Right cardiac atrium (tissue), 5 donors: Measurements from ENCODE around the gene DENND1A. TPM values are rescaled to one million over a fixed set of nuclear protein-coding genes. Genes with fewer than 3 reads are reported as not detected.
A peak's percentile ranks its signal among the peaks of the same experiment; 100 is the strongest.

Experiments
- ATAC-seq, 2 donors: fragments of 200-7000 bp; cut with Tn5 transposase; one replicate each; pipeline versions ENCODE4 v1.8.0 to v1.9.1; 2020; ENCODE audit warnings: moderate library complexity in 2 of 2, mild to moderate bottlenecking in 1 of 2
- DNase-seq, 3 donors: peaks; one replicate each; pipeline ENCODE4 v3.0.0-alpha.2; 2020
- H3K27ac ChIP-seq: one replicate; pipeline ENCODE4 v1.5.1; 2013; ENCODE audit warnings: mild to moderate bottlenecking, low read length, control low read depth, moderate library complexity
- H3K27me3 ChIP-seq: one replicate; pipeline ENCODE4 v1.6.1; 2013; ENCODE audit not compliant: control insufficient read depth, insufficient read depth
- H3K4me1 ChIP-seq: one replicate; pipeline ENCODE4 v1.6.1; 2013; ENCODE audit warnings: low read length; ENCODE audit not compliant: control insufficient read depth, insufficient read depth
- H3K4me3 ChIP-seq: one replicate; pipeline ENCODE4 v1.5.1; 2013; ENCODE audit warnings: low read length, control low read depth
- H3K9me3 ChIP-seq: one replicate; pipeline ENCODE4 v1.6.1; 2013; ENCODE audit warnings: low read length; ENCODE audit not compliant: control insufficient read depth
- WGBS: extraction: QIAGEN DNeasy Blood & Tissue Kit; methylation state at CpG from one replicate; pipeline ENCODE4 v1.1.7; 2013; 5-methylcytosine and 5-hydroxymethylcytosine counted together
- intact Hi-C, 4 donors: fragments of 100-400 bp; cut with DNase I; formaldehyde crosslinking; loops; one replicate each; pipeline versions ENCODE4 v1.11.0 to v1.14.0; 2022 to 2023
- polyA plus RNA-seq: library from polyadenylated mRNA; stranded (reverse); fragments of 200-250 nt; gene quantifications from one replicate; pipeline ENCODE4 v1.2.3, GENCODE V29; 2013
- total RNA-seq, 4 donors: library from RNA; stranded (reverse); fragmentation: NEBNext Ultra II Directional; extraction: Animal tissue kit (Norgen Biotek cat#: 25700); gene quantifications; one replicate each; pipeline ENCODE4 v1.2.1, GENCODE V29; 2021
- donor health status: healthy with polysubstance abuse.
- donor health status: DM: no; HTN: yes; CAD: no.
- donor health status: DM: no; HTN: no; CAD: no.
- donor health status: DM: no; HTN: yes; CAD: no; lungs with severe emphysema.
- donor health status: DM: yes; HTN: yes; CAD: no.

DENND1A gene
- total and polyA plus RNA-seq, 5 donors = 11.4 to 19.3 (median 17.4) TPM

DNA sequence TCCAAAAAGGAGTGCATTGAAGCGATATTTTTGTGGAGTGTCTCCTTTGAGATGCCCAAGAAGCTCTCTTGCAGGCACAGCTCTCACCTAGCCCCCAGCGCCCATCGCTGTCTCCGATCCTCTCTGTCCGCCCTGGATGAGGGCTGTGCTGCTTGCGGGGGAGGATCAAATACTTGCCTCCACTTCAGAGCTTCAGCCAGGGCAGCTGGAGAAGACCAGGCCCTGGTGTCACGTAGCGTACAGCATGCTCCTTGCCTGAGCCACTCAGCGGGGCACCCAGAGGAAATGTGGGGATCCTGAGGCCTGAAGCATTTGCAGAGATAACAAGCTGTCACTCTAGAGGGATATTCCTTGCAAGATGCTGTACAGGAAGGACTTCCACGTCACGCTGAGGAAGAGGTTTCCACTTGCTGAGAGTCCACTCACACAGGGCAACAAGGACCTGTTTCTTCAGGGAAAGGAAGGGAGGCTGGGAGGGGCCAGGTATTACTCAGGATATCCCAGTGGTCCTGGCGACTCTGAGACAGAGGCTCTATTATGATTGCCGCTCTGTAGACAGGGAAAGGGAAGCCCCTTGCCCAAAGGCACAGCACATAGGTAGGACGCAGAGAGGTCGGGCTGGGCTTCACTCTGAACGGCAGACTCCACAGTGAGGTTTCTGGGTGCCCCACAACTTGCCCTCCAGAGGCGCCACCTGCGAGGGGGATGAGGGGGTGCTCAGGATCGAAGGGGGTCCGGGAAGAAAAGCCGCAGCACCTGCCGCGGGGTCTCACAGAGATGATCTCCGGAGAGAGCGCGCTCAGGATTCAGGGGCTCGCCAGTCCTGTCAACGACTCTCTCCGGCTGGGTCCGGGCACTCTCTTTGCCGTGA lies 510.0 kb downstream of the DENND1A start:
- Histone ChIP-seq H3K4me1 (no peaks in the 10 kb centered on the region), H3K4me3 (no peak overlapping the region), H3K27ac (no peak overlapping the region), H3K27me3 (no peaks in the 10 kb centered on the region), H3K9me3 (no peaks in the 10 kb centered on the region)
- intact Hi-C loops = loop anchor here in 1 of 4 donors (10.0 kb wide), 1 partner anchor 625 kb away; no protein-coding TSS in a partner anchor
- DNase-seq = no peak
- no peak for ATAC-seq
- 84% methylated on average over 31 of the region's 31 CpGs for WGBS

DNA sequence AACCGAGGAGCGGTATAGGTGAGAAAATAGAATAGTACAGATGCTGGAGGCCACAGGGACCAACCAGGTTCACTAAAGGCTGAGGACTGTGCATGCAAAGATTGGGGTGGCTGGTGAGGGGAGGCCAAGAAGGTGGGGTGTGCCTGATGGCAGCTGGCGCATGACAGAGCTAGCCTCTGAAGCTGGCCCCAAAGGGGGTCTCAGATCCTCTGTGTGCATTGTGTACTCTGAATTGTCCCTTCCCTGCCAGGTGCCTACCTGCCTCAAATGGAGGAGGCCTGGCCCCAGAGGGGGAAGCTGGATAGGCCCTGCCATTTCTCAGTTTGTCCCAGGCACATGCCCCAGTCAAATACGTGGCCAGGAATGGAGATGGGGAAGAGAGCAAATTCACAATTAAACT lies 510.8 kb downstream of the DENND1A start:
- intact Hi-C loops = loop anchor here in 1 of 4 donors (10.0 kb wide), 1 partner anchor 626 kb away; no protein-coding TSS in a partner anchor
- no peak for DNase-seq
- no peak for ATAC-seq
- H3K9me3 ChIP-seq = no peaks in the 10 kb centered on the region
- H3K27me3 ChIP-seq = no peaks in the 10 kb centered on the region
- no peaks in the 10 kb centered on the region for H3K4me1 ChIP-seq
- no peak overlapping the region for H3K4me3 ChIP-seq
- no peak overlapping the region for H3K27ac ChIP-seq
- 97% methylated on average over 4 of the region's 4 CpGs for WGBS

DNA sequence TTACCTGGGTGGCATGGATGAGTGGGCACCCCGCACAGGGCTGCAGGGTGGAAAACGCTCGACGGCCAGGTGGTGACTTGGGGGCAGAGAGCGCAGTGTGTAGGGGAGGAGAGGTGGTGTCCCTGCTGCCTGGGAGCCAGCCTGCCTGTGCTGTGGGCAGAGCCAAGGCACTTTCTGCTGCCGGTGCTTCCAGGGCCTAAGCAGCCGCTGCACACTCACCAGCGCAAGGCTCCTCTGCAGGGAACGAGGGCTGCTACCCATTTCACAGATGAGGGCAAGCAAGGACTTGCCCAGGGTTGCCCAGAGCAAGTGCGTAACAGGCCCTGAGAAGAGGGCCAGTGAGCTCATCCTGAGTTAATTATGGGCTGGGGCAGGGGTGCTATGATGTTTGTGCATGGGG lies 511.4 kb downstream of the DENND1A start:
- Histone ChIP-seq H3K4me3 (no peak overlapping the region), H3K27me3 (no peaks in the 10 kb centered on the region), H3K9me3 (no peaks in the 10 kb centered on the region), H3K4me1 (no peaks in the 10 kb centered on the region), H3K27ac (no peak overlapping the region)
- DNase-seq (no peak), ATAC-seq (no peak)
- intact Hi-C loops = loop anchor here in 1 of 4 donors (10.0 kb wide), 1 partner anchor 626 kb away; no protein-coding TSS in a partner anchor
- WGBS = over 99% methylated on average over 10 of the region's 10 CpGs

DNA sequence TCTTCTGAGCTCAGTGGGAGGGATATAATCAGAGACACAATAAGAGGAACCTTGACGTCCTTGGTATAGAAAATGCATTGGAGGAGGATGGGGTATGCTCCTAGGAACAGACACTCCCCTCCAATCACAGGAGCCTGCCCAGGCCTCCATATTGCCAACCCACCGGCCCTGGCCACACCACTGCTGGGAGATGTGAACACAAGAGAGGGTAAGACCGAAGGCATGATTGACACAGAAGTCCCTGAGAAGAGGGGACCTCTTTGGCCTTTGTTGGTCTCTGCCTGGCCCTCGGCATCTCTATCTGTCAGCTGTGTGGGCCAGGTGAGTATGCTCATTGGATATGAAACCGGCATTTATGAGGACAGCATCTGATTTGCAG lies 511.9 kb downstream of the DENND1A start:
- no peak for ATAC-seq
- Histone ChIP-seq H3K27me3 (no peaks in the 10 kb centered on the region), H3K27ac (no peak overlapping the region), H3K9me3 (no peaks in the 10 kb centered on the region), H3K4me1 (no peaks in the 10 kb centered on the region), H3K4me3 (no peak overlapping the region)
- intact Hi-C loops = loop anchor here in 1 of 4 donors (10.0 kb wide), 1 partner anchor 627 kb away; no protein-coding TSS in a partner anchor
- DNase-seq = no peak
- WGBS = 93% methylated on average over 5 of the region's 5 CpGs

DNA sequence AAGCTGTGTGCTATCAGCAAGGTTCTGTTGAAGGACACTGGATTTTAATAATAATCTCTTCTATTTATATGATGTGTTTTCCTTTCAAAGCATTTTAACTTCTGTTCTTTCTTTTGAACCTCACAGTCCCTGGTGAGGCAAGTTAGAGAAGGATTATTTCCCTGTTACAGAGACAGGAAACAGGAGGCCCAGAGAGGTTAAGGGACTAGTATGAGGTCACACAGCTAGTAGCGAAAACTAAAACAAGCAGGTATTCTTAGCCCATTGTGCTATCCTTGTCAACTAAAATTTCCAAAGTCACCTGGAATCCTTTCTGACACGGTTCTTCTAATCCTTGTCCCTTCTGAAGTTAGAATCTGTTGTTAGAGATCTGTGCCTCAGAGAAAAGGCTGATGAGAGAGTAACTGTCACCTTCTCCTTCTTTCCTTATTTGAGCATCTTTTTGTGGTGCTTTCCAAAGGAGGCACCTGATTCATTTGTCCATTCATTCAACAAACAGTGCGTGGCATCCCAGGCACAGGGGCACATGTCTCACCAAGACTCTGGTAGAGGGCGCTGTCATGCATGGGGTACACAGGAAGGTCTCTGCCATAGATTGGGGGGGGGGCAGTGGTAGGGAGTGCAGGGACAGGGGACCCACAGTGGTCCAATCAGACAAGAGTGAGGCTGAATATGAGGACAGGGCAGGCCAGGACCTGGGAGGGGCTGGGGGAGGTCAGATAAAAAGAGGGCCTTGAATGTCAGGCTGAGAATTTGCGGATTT lies 512.5 kb downstream of the DENND1A start:
- H3K9me3 ChIP-seq = no peaks in the 10 kb centered on the region
- H3K4me1 ChIP-seq = no peaks in the 10 kb centered on the region
- no peak overlapping the region for H3K4me3 ChIP-seq
- intact Hi-C loops = loop anchor here in 1 of 4 donors (10.0 kb wide), 1 partner anchor 627 kb away; no protein-coding TSS in a partner anchor
- DNase-seq (no peak), ATAC-seq (no peak)
- H3K27me3 ChIP-seq = no peaks in the 10 kb centered on the region
- no peak overlapping the region for H3K27ac ChIP-seq
- 96% methylated on average over 5 of the region's 5 CpGs for WGBS

DNA sequence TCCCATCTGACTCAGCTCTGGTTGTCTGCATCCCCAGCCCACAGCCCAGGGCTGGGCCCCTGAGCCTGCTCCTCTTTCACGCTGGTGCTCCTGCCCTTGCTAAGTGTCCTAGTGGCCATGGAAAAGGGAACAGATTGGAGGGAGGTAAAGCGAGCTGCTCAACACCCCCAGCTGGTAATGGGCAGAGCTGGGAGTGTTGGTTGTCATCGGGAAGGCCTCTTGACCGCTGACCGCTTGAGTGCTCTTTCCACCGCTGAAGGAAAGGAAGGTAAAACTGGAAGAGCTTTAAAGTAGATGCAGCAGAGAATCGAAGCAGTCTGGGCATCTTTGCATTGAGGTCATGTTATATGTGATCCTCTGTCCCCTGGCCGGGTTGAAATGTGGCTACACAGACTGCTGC lies 513.8 kb downstream of the DENND1A start:
- Histone ChIP-seq H3K27ac (no peak overlapping the region), H3K27me3 (no peaks in the 10 kb centered on the region), H3K4me1 (no peaks in the 10 kb centered on the region), H3K4me3 (no peak overlapping the region), H3K9me3 (no peaks in the 10 kb centered on the region)
- 87% methylated on average over 8 of the region's 8 CpGs for WGBS
- intact Hi-C loops = loop anchor here in 1 of 4 donors (10.0 kb wide), 1 partner anchor 629 kb away; no protein-coding TSS in a partner anchor
- DNase-seq = no peak
- ATAC-seq = no peak

DNA sequence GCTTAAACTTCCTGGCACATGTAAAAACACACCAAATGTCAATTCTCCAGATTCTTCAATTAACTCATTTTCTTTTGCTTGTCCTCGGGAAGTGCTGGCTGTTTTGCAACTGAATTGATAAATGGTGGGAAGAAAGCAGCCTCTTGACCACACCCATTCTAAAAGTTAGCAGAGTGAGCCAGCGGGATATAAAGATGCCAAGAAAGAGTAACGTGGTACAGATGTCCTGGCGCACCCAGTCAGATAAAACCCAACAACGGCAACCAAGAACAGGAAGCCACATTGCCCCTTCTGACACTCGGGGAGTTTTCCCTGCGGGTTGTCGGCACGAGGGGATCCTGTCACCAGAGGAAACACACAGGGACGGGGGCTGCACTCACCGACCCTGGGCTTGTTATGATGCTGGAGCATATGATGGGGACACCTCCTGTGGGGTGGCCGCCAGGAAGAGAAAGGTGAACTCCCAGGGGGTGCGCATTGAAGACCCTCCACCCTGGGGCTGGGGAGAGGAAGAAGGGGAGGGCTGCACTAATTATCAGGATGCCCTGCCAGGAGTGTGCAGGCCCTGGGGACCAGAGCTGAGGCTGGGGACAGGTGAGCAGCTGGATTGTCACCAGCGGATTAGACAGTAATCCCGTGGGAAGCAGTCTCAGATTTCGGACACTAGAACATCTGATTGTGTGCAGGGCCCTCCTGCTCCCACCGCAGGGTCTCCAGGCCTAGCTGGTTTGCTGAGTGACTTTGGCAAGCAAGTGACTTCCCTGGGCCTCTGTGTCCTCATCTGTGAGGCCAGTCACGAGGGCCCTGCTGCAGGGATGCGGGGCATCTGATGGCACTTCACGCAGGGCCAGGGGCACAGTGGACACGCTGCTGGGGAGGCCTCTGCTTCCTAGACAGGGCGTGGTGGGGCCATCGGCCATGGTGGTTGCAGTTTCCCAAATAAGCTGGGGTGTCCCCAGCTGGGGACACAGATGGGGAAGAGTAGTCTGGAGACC lies 514.7 kb downstream of the DENND1A start:
- intact Hi-C loops = loop anchor here in 1 of 4 donors (10.0 kb wide), 1 partner anchor 630 kb away; no protein-coding TSS in a partner anchor
- Histone ChIP-seq H3K4me3 (no peak overlapping the region), H3K27ac (no peak overlapping the region), H3K4me1 (no peaks in the 10 kb centered on the region), H3K27me3 (no peaks in the 10 kb centered on the region), H3K9me3 (no peaks in the 10 kb centered on the region)
- 80% methylated on average over 23 of the region's 23 CpGs for WGBS
- DNase-seq = no peak
- ATAC-seq = peak in 1 of 2 donors; percentile 34

- no peaks in the 10 kb centered on the region for H3K27me3 ChIP-seq
- no peaks in the 10 kb centered on the region for H3K9me3 ChIP-seq
- DNase-seq = no peak
- WGBS = 89% methylated on average over 7 of the region's 7 CpGs
- intact Hi-C loops = loop anchor here in 1 of 4 donors (10.0 kb wide), 1 partner anchor 631 kb away; no protein-coding TSS in a partner anchor
- H3K27ac ChIP-seq = no peak overlapping the region
- no peak for ATAC-seq
- H3K4me3 ChIP-seq = no peak overlapping the region
- H3K4me1 ChIP-seq = no peaks in the 10 kb centered on the region
Observed at GRCh38 chr9:123414204-123414603, 515.7 kb downstream of the DENND1A start.

DNA sequence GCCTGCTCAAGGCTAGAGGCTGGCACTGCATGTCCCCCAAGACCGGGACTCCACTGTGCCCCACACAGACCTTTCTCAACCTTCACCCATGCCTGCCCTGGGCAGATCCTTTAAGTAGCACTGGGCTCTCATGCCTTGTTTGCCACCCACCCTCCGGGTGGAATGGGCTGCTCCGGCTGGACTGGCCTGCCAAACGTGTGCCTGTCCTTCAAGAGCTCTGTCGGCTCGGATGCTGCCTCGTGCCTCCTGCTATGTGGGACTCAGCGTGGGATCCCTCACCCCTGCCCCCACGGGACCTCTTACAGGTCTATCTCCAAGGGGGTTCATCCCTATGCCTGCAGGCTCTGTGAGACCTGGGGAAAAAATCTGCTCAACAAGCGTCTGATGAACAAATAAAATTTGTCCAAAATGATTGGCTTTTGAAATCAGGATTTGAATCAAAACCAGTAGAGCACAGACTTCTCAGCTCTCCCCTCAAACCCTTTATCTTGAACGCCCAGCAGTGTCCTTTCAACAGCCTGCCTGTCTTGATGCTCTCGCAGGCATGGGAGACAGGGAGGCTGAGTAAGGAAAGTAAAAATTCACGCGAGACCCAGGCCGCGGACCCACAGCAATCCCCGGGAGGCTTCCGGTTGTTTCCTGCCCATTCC lies 517.6 kb downstream of the DENND1A start:
- intact Hi-C loops = loop anchor here in 1 of 4 donors (10.0 kb wide), 1 partner anchor 633 kb away; no protein-coding TSS in a partner anchor
- peaks cover 5% of the 10 kb centered on the region for H3K4me1 ChIP-seq
- DNase-seq (no peak), ATAC-seq (no peak)
- no peaks in the 10 kb centered on the region for H3K27me3 ChIP-seq
- 85% methylated on average over 18 of the region's 18 CpGs for WGBS
- no peak overlapping the region for H3K27ac ChIP-seq
- H3K9me3 ChIP-seq = no peaks in the 10 kb centered on the region
- no peak overlapping the region for H3K4me3 ChIP-seq

DNA sequence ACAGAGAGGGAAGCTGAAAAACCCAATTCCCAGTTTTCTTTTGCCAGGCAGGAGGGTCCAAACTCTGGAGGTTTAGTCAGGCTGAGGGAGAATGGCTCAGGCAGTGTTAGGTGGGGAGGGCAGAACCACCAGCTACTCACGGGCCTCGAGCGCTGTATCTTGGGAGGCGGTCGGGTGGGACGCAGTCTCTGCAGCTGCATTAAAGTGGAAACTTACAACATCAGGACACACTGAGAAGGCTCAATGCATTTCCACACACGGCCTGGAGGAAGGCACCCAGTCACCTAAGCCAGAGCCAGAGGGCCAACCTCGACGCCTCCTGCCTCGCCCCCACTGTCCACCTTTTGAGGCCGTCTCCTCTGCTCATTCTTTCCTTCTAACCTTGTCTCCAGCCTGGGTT lies 518.3 kb downstream of the DENND1A start:
- ATAC-seq (no peak), DNase-seq (no peak)
- Histone ChIP-seq H3K4me1 (peaks cover 5% of the 10 kb centered on the region), H3K9me3 (no peaks in the 10 kb centered on the region), H3K27me3 (no peaks in the 10 kb centered on the region), H3K27ac (no peak overlapping the region), H3K4me3 (no peak overlapping the region)
- intact Hi-C loops = loop anchor here in 1 of 4 donors (10.0 kb wide), 1 partner anchor 633 kb away; no protein-coding TSS in a partner anchor
- 98% methylated on average over 11 of the region's 11 CpGs for WGBS
